Measurements from ENCODE around the gene TPM1.

Gene TPM1

DNA sequence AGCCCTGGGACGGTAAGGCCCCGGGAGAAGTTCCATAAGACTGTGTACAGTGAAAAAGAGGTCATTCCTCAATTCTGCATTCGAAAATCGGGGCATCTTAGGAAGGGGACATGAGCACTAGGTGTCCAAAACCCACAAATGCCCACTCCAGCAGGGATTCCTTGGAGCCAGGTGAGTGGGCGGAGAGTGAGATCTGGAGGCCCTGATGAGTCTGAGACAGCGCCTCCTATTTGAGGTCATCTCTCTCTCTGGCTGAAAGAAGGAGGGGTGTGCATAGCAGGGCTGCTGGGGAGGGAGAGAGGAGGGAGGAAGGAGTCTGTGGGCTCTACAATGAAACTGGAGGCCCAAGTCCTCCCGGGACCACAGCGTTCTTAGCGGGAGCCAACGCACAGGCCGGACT, 41.0 kb downstream of the TPM1 start:
- no peak overlapping the region for H2AFZ ChIP-seq (ENCODE audit: low read depth)
- H3K4me2 ChIP-seq: no peak overlapping the region
- no peak overlapping the region for H3K9ac ChIP-seq
- H3K4me1 ChIP-seq (ENCODE audit: low read depth, poor library complexity, severe bottlenecking): no peaks in the 10 kb centered on the region
- no peak overlapping the region for H3K4me3 ChIP-seq (IDR thresholded peaks at IDR 0.05; ENCODE audit: insufficient read depth, low read depth, low read length)
- H3K27ac ChIP-seq: no peak overlapping the region
- H3K79me2 ChIP-seq (ENCODE audit: insufficient read depth, low read depth): no peaks in the 10 kb centered on the region
- no peaks in the 10 kb centered on the region for H3K27me3 ChIP-seq (ENCODE audit: insufficient read depth, low read depth)
- H4K20me1 ChIP-seq (ENCODE audit: insufficient read depth): no peaks in the 10 kb centered on the region
- TF ChIP-seq, protein P1, sequence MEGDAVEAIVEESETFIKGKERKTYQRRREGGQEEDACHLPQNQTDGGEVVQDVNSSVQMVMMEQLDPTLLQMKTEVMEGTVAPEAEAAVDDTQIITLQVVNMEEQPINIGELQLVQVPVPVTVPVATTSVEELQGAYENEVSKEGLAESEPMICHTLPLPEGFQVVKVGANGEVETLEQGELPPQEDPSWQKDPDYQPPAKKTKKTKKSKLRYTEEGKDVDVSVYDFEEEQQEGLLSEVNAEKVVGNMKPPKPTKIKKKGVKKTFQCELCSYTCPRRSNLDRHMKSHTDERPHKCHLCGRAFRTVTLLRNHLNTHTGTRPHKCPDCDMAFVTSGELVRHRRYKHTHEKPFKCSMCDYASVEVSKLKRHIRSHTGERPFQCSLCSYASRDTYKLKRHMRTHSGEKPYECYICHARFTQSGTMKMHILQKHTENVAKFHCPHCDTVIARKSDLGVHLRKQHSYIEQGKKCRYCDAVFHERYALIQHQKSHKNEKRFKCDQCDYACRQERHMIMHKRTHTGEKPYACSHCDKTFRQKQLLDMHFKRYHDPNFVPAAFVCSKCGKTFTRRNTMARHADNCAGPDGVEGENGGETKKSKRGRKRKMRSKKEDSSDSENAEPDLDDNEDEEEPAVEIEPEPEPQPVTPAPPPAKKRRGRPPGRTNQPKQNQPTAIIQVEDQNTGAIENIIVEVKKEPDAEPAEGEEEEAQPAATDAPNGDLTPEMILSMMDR (conservative IDR thresholded peaks at IDR 0.05; ENCODE audit: low read depth, low read length): no peak
- no peaks in the 10 kb centered on the region for H3K36me3 ChIP-seq (ENCODE audit: insufficient read depth)

DNA sequence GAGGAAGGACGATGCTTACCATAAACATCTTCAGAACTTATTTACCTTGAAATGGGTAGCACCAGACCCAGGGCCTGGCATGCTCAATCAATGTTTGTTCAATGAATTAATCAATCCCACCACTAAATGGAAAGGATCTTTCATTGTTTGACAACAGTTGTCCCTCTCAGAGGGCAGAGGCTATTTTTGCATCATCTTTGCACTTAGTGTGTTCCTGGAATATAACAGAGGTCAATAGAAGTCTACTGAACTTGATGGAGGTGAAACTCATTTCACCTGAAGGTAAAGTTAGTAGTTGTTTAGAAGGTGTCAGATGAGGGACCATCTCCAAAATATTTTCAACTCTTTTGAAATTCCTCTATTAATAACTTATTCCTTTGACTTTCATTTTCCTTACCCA, 42.3 kb downstream of the TPM1 start:
- TF ChIP-seq, protein P1 (conservative IDR thresholded peaks at IDR 0.05; ENCODE audit: low read depth, low read length): no peak
- Histone ChIP-seq H3K36me3 (ENCODE audit: insufficient read depth) (no peaks in the 10 kb centered on the region), H3K4me1 (ENCODE audit: low read depth, poor library complexity, severe bottlenecking) (no peaks in the 10 kb centered on the region), H3K27ac (no peak overlapping the region), H3K79me2 (ENCODE audit: insufficient read depth, low read depth) (no peaks in the 10 kb centered on the region), H3K4me2 (no peak overlapping the region), H3K4me3 (IDR thresholded peaks at IDR 0.05; ENCODE audit: insufficient read depth, low read depth, low read length) (no peak overlapping the region), H2AFZ (ENCODE audit: low read depth) (no peak overlapping the region), H3K9ac (no peak overlapping the region), H3K27me3 (ENCODE audit: insufficient read depth, low read depth) (no peaks in the 10 kb centered on the region), H4K20me1 (ENCODE audit: insufficient read depth) (no peaks in the 10 kb centered on the region)

DNA sequence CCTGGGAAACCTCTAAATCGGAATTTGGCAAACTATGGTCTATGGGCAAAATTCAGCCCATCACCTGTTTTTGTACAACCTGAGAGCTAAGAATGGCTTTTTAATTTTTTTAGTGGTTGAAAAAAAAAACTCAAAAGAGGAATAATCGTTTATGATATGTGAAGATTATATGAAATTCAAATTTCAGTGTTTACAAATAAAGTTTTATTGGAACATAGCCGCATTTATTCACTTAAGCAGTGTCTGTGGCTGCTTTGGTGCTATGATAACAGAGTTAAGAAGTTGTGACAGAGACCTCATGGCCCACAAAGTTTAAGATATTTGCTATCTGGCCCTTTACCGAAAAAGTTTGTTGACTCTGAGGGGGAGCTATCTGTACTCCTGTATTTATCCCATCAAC, 42.7 kb downstream of the TPM1 start:
- TF ChIP-seq, protein P1 (conservative IDR thresholded peaks at IDR 0.05; ENCODE audit: low read depth, low read length): no peak
- no peaks in the 10 kb centered on the region for H3K36me3 ChIP-seq (ENCODE audit: insufficient read depth)
- H3K4me1 ChIP-seq (ENCODE audit: low read depth, poor library complexity, severe bottlenecking): no peaks in the 10 kb centered on the region
- no peak overlapping the region for H3K4me2 ChIP-seq
- H3K27me3 ChIP-seq (ENCODE audit: insufficient read depth, low read depth): no peaks in the 10 kb centered on the region
- H3K27ac ChIP-seq: no peak overlapping the region
- H2AFZ ChIP-seq (ENCODE audit: low read depth): no peak overlapping the region
- H3K9ac ChIP-seq: no peak overlapping the region
- no peaks in the 10 kb centered on the region for H3K79me2 ChIP-seq (ENCODE audit: insufficient read depth, low read depth)
- H3K4me3 ChIP-seq (IDR thresholded peaks at IDR 0.05; ENCODE audit: insufficient read depth, low read depth, low read length): no peak overlapping the region
- H4K20me1 ChIP-seq (ENCODE audit: insufficient read depth): no peaks in the 10 kb centered on the region

DNA sequence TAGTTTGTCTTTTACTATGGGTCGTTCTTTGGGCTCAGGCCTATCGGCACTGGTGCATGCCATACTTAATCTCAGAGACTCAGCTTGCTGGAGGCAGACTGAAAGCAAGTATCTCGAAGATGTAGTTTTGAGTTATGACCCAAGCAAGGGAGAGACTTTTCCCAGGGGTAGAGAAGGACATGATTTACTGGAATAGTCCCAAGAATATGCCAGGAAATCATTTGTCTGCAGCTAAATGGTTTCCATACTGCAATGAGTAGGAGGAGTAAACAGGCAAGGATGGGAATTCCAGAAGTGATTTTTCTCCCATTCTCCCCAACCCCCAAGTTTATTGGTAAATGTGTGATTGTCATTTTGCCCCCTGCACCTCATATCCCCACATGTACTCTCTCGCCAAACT, 43.7 kb downstream of the TPM1 start:
- H3K27ac ChIP-seq: no peak overlapping the region

More for the DNA sequence above, 43.7 kb downstream of the TPM1 start:
- Histone ChIP-seq H3K9ac (no peak overlapping the region), H3K27me3 (ENCODE audit: insufficient read depth, low read depth) (no peaks in the 10 kb centered on the region), H2AFZ (ENCODE audit: low read depth) (no peak overlapping the region), H3K79me2 (ENCODE audit: insufficient read depth, low read depth) (no peaks in the 10 kb centered on the region), H3K36me3 (ENCODE audit: insufficient read depth) (no peaks in the 10 kb centered on the region), H3K4me1 (ENCODE audit: low read depth, poor library complexity, severe bottlenecking) (no peaks in the 10 kb centered on the region), H3K4me2 (no peak overlapping the region), H3K4me3 (IDR thresholded peaks at IDR 0.05; ENCODE audit: insufficient read depth, low read depth, low read length) (no peak overlapping the region), H4K20me1 (ENCODE audit: insufficient read depth) (no peaks in the 10 kb centered on the region)
- TF ChIP-seq, protein P1 (conservative IDR thresholded peaks at IDR 0.05; ENCODE audit: low read depth, low read length): no peak

Measured in KMS-11 (cell line).